LNCaP clone FGC (cell line): ENCODE data around the gene HIPK4.

Source experiments
- DNase-seq: peaks from one replicate; pipeline ENCODE4 v3.0.0-alpha.2; 2011; ENCODE audit warnings: low read depth
- H3K4me3 ChIP-seq: 2 replicates; pipeline ENCODE4 v1.5.1; 2011; ENCODE audit warnings: mild to moderate bottlenecking, low read depth, low read length, control low read depth
- TF ChIP-seq, protein P1 (sequence below): IDR thresholded peaks from 2 replicates; pipeline ENCODE4 v1.5.1; 2012; ENCODE audit warnings: mild to moderate bottlenecking; ENCODE audit not compliant: control insufficient read depth, insufficient read depth; ENCODE audit errors: extremely low read depth

The HIPK4 gene

GRCh38 chr19:40388481-40388880 is 1.5 kb downstream of the HIPK4 start:
- no peak overlapping the region for H3K4me3 ChIP-seq
- TF ChIP-seq, protein P1, sequence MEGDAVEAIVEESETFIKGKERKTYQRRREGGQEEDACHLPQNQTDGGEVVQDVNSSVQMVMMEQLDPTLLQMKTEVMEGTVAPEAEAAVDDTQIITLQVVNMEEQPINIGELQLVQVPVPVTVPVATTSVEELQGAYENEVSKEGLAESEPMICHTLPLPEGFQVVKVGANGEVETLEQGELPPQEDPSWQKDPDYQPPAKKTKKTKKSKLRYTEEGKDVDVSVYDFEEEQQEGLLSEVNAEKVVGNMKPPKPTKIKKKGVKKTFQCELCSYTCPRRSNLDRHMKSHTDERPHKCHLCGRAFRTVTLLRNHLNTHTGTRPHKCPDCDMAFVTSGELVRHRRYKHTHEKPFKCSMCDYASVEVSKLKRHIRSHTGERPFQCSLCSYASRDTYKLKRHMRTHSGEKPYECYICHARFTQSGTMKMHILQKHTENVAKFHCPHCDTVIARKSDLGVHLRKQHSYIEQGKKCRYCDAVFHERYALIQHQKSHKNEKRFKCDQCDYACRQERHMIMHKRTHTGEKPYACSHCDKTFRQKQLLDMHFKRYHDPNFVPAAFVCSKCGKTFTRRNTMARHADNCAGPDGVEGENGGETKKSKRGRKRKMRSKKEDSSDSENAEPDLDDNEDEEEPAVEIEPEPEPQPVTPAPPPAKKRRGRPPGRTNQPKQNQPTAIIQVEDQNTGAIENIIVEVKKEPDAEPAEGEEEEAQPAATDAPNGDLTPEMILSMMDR = no peak
- DNase-seq = no peak

GRCh38 chr19:40387155-40387554 is 2.8 kb downstream of the HIPK4 start:
- TF ChIP-seq, protein P1 = no peak
- H3K4me3 ChIP-seq = no peak overlapping the region
- DNase-seq = no peak

DNA sequence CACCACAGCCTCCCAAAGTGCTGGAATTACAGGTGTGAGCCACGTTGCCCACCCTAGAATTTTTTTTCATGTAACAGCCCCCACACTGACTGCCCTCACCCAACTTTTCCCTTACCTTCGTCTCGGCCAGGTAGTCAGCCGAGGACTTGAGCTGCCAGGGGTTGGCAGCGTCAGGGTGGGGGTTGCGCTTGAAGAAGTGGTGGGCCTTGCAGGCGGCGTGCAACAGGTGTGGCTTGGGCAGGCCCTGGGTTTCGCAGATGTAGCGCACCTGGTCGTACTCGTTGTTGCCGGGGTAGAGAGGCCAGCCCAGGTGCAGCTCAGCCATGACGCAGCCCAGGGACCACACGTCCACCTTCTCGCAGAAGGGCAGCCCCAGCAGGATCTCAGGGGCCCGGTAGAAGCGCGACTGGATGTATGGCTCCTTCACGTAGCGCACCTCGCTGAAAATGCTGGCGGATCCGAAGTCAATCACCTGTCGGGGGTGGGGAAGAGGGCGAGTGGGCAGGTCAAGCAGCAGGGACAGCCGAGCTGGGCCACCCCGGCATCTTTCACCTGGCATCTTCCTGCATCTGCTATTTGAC is 6.2 kb downstream of the HIPK4 start:
- TF ChIP-seq, protein P1 = no peak
- no peak for DNase-seq

GRCh38 chr19:40381321-40381720 is 8.7 kb downstream of the HIPK4 start:
- DNase-seq = no peak
- H3K4me3 ChIP-seq = no peak overlapping the region
- TF ChIP-seq, protein P1 = no peak

More for the DNA sequence above, 6.2 kb downstream of the HIPK4 start:
- H3K4me3 ChIP-seq = no peak overlapping the region

DNA sequence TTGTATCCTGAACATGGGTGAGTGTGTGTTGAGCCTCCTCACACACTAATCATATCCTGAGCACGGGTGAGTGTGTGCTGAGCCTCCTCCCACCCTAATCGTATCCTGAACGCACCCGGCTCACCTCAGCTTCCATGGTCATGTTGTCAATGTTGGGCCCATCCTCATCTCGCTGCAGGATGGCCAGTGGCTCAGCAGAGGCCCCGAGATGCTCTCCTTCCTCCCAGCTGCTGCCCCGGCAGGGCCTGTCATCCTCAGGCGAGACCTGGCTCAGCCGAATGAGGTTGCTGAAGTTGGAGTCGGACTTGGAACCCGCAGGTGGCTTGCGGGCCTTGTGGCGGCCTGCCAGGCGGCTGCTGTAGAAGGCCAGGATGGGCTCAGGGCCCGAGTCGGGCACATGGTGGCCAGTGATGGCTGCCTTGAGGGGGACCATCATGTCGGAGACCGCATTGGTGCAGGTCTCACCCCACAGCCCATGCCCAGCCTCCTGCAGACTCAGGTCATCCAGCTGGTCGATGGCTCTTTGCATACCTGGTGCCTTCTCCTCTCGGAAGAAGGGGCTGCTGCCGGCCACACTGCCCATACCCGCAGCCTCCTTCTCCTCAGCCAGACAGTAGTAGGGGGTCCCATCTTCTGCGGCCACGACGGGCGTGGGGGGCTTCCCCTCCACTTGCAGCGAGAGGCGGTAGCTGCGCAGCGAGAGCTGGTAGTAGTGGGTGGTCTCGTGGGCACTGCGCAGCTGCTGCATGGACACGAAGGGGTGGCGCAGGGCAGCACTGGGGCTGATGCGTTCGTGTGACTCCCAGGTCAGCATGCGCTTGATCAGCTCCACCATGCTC is 9.6 kb downstream of the HIPK4 start:
- no peak for DNase-seq
- TF ChIP-seq, protein P1 = no peak
- no peak overlapping the region for H3K4me3 ChIP-seq

DNA sequence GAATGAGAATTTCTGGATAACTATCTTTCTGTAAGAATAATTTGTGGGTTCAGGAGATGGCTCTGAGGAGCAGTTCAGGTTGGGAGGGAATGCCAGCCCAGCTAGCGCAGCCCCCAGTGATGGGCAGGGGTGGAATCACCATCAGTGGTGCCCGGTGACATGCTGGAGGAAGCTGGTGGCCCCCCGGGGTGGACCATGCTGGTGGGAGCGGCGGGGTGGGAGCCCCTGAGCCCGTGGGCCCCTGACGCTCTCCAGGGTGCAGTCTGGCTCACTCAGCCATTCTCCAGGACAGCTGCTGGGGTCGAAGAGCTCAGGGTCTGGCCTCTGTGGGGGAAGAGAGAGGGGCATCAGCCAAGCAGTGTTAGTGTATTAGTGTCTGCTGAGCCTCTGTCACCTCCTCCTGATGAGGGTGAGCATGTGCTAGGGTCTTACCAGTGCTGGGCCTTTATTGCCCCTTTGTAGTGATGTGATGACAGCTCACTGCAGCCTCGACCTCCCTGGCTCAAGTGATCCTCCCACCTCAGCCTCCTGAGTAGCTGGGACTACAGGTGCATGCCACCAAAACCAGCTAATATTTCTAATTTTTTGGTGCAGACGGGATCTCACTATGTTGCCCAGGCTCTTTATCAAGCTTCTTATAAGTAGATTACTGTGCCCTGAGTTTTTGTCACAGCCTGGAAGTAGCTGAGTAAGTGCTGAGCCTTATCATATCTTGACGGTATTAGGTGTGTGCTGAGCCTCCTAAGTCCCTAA is 10.4 kb downstream of the HIPK4 start:
- H3K4me3 ChIP-seq = no peak overlapping the region

More for the DNA sequence above, 10.4 kb downstream of the HIPK4 start:
- DNase-seq = no peak
- TF ChIP-seq, protein P1 = no peak
